Measurements from ENCODE around the gene ZNF789. TPM values are rescaled to one million over a fixed set of nuclear protein-coding genes. Genes with fewer than 3 reads are reported as not detected.

ZNF789 gene
- total RNA-seq, 1 experiment from 2014 or later, result 15.6 TPM

DNA sequence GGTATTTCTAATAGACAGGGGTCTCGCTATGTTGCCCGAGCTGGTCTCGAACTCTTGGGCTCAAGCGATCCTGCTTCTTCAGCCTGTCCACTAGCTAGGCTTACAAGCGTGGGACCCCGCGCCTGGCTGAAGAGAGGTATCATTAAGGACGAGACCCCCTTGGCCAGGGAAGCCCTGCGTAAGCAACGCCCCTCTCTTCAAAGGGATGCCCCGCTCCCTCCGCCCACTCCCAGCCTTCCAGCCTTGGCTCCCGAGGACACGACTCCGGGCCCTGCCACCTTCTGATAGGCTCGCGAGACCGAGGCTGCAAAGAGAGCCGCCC, 31.6 kb downstream of the ZNF789 start:
- peak; percentile 100 for DNase-seq (ENCODE audit: low read depth)

DNA sequence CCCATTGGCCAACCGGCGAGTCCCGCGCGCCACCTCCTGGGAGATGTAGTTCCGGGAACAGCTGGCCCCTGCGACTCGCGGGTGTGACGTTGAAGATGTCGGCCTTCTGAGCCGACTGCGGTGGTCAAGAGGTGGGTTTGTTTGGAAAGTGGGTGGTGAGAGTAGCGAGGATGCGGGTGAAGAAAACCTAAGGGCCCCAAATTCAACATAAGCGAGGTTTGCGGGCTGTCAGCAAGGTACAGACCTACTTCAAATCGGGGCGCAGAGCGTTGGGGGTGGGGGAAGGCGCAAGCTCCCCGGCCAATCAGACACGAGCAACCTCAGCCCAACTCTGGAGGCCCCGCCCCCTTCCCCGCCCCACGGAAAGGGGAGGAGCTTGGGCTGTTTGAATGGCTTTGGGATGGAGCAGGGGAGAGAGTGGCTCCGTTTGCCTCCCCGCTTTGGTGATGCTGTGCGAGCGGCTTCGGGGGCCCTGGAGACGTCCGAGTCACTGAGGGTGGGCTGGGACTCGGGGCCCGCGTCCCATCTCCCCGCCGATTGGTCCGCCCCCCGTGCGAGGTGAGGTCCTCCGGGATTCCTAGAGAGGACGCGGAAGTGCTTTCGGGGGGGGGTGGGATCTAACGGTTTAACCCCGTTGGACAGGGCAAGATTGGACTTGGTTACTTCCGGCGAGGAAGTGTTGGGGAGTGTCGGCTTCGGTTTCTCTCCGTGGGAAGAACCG, 32.1 kb downstream of the ZNF789 start, which contains the start of gene ZKSCAN5:
ZKSCAN5 (plus strand) TSS at position 60 of the 721 bp plus-strand sequence. CDS start 1,383 bp downstream, outside the sequence.
- peak; percentile 99 for DNase-seq (ENCODE audit: low read depth)

DNA sequence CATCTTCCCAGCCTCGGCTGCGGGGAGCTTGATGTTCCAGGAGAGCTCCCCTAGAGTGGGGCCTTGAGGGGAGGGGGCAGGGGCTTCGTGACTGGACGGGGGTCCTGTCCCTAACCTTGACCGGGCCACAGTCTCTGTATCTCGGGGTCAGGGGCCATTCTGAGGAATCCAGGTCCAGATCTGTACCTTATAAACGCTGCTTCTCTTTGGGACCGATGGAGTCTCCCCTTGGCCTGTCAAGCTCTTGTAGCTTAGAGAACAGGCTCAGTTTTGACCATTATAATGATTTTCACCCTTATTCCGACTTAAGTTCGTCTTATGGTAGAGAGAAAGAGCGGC, 32.6 kb downstream of the ZNF789 start:
- no peak for DNase-seq (ENCODE audit: low read depth)

DNA sequence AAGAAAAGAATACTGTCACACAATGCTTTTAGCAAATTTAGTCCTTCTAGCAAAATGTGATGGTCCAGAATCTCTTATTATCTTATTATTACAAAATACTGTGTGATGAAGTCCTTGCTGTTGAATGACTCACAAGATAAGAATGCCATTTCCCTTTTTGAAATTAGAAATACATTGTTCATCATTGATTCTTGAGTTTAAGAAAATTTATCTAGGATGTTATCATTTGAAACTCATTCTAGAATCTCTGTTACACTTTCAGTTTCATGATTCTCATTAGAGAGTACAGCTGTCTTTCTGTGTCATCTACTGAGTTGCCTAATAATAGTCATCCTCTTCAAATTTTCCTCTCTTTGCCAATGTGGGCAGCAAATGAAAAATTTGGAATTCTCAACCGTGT, 41.4 kb downstream of the ZNF789 start:
- no peak for DNase-seq (ENCODE audit: low read depth)

DNA sequence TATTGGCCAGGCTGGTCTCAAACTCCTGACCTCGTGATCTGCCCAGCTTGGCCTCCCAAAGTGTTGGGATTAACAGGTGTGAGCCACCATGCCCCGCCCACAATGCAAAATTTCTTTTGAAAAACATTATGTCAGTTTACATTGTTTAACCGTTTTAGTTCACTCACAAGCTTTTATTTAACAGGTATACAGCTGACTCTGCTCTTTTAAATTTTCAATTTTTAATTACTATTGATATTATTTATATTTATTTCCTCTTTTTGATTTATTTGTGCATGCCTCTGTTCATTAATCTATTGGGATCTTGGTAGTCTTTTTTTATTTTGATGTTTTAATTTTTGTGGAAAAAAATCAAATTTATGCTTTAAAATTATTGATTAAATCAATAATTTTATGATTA, 48.7 kb downstream of the ZNF789 start:
- DNase-seq (ENCODE audit: low read depth), result no peak

DNA sequence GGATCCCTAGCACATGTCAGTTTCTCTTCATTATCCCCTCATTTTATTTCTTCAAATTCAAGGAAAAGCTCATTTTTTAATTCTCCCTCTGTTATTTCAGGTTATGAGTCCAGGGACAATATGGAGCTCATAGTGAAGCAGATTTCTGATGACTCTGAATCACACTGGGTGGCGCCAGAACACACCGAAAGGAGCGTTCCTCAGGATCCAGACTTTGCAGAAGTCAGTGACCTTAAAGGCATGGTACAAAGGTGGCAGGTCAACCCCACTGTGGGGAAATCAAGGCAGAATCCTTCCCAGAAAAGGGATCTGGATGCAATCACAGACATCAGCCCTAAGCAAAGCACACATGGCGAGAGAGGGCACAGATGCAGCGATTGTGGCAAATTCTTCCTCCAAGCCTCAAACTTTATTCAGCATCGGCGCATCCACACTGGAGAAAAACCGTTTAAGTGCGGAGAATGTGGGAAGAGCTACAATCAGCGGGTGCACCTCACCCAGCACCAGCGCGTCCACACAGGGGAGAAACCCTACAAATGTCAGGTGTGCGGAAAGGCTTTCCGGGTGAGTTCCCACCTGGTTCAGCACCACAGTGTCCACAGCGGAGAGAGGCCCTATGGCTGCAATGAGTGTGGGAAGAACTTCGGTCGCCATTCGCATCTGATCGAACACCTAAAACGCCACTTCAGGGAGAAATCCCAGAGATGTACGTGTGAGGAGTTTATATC, 53.2 kb downstream of the ZNF789 start:
- DNase-seq (ENCODE audit: low read depth), result peak; percentile 27

DNA sequence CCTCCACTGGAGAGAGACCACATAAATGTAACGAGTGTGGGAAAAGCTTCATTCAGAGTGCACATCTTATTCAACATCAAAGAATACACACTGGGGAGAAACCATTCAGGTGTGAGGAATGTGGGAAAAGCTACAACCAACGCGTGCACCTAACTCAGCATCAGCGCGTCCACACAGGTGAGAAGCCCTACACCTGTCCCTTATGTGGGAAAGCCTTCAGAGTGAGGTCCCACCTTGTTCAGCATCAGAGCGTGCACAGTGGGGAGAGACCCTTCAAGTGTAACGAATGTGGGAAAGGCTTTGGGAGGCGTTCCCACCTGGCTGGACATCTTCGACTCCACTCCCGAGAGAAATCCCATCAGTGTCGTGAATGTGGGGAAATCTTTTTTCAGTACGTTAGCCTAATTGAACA, 58.7 kb downstream of the ZNF789 start:
- no peak for DNase-seq (ENCODE audit: low read depth)

DNA sequence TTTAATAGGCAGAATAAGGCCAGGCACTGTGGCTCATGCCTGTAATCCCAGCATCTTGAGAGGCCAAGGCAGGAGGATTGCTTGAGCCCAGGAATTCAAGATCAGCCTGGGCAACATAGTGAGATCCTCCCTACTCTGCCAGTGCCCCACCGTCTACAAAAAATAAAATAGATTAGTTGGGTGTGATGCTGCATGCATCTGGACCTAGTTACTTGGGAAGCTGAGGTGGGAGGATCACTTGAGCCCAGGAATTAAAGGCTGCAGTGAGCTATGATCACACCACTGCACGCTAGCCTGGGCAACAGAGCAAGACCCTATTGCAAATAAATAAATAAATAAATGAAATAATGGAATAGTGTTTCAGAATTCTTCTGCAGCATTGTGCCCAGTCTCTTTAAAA, 63.0 kb downstream of the ZNF789 start:
- no peak for DNase-seq (ENCODE audit: low read depth)

Other genes with a start within 250 kb of the ZNF789 start
- gene MYH16, start 200.1 kb upstream of the ZNF789 start, total RNA-seq (2014; rRNA removed; shearing (Covaris generic)), result 0.51 TPM in 1 of 2 replicates, not detected in the other
- 291 and 326 TPM in 2 replicates for gene ARPC1A, start 147.0 kb upstream of the ZNF789 start, total RNA-seq (2014; rRNA removed; shearing (Covaris generic))
- gene ARPC1B, start 98.2 kb upstream of the ZNF789 start, total RNA-seq (2014; rRNA removed; shearing (Covaris generic)), result 377 and 446 TPM in 2 replicates
- 263 and 279 TPM in 2 replicates for gene PDAP1, start 64.3 kb upstream of the ZNF789 start, total RNA-seq (2014; rRNA removed; shearing (Covaris generic))
- 374 and 510 TPM in 2 replicates for gene BUD31, start 63.9 kb upstream of the ZNF789 start, total RNA-seq (2014; rRNA removed; shearing (Covaris generic))
- gene PTCD1, start 34.1 kb upstream of the ZNF789 start, total RNA-seq (2014; rRNA removed; shearing (Covaris generic)), result 9.7 and 11.9 TPM in 2 replicates
- gene CPSF4, start 33.9 kb upstream of the ZNF789 start, total RNA-seq (2014; rRNA removed; shearing (Covaris generic)), result 51.9 and 60.1 TPM in 2 replicates
- gene ATP5MF, start 6.7 kb upstream of the ZNF789 start, total RNA-seq (2014; rRNA removed; shearing (Covaris generic)), result 686 and 1,432 TPM in 2 replicates
- gene ZNF394, start 27.4 kb downstream of the ZNF789 start, total RNA-seq (2014; rRNA removed; shearing (Covaris generic)), result 33.4 and 37.5 TPM in 2 replicates
- gene ZKSCAN5, start 31.8 kb downstream of the ZNF789 start, total RNA-seq (2014; rRNA removed; shearing (Covaris generic)), result 20.5 and 27.7 TPM in 2 replicates
- gene FAM200A, start 79.2 kb downstream of the ZNF789 start, total RNA-seq (2014; rRNA removed; shearing (Covaris generic)), result 18.7 and 22.4 TPM in 2 replicates
- gene ZNF655, start 85.8 kb downstream of the ZNF789 start, total RNA-seq (2014; rRNA removed; shearing (Covaris generic)), result 89.1 and 116 TPM in 2 replicates
- gene TMEM225B, start 125.4 kb downstream of the ZNF789 start, total RNA-seq (2014; rRNA removed; shearing (Covaris generic)), result 0.69 TPM in 1 of 2 replicates, not detected in the other
- gene ZSCAN25, start 144.1 kb downstream of the ZNF789 start, total RNA-seq (2014; rRNA removed; shearing (Covaris generic)), result 19.6 and 20.5 TPM in 2 replicates
- 0.12 and 0.57 TPM in 2 replicates for gene CYP3A5, start 207.1 kb downstream of the ZNF789 start, total RNA-seq (2014; rRNA removed; shearing (Covaris generic))